Activated CD4-positive, CD25-positive, alpha-beta regulatory T cell treated with anti-CD3 and anti-CD28 coated beads, Interleukin-2, amount 50 U/mL, for 24 hours (primary cell): ENCODE measurements around the gene ZNF846.
"Not testable (repeated sequence)": the region's sequence is repeated elsewhere in the genome, so short reads cannot be mapped to it uniquely, and the experiment has no call there.

Experiments
- ATAC-seq, 2 donors: fragments of 150-1000 bp; cut with Tn5 transposase; one replicate each; pipeline ENCODE4 v1.10.0; 2021; ENCODE audit warnings: mild to moderate bottlenecking in 1 of 2, moderate library complexity in 1 of 2

Gene ZNF846

GRCh38 chr19:9768175-9769112 is at the start of gene ZNF846:
Gene ZNF846 (minus strand): TSS chr19:9768738. CDS start chr19:9764950, 3,788 bp downstream.
- peak; percentile 98 for ATAC-seq

GRCh38 chr19:9818175-9818733 is 49.7 kb upstream of the ZNF846 start:
- ATAC-seq: no peak

GRCh38 chr19:9811139-9811538 is 42.6 kb upstream of the ZNF846 start:
- no peak for ATAC-seq

- ATAC-seq: peak; percentile 24 to 32
Measured at GRCh38 chr19:9808855-9809824, 40.6 kb upstream of the ZNF846 start.

GRCh38 chr19:9806803-9807202 is 38.3 kb upstream of the ZNF846 start:
- ATAC-seq: no peak

- no peak for ATAC-seq
Measured at GRCh38 chr19:9801976-9802375, 33.4 kb upstream of the ZNF846 start.

- ATAC-seq: no peak
Measured at GRCh38 chr19:9799162-9799561, 30.6 kb upstream of the ZNF846 start.

GRCh38 chr19:9797871-9798270 is 29.3 kb upstream of the ZNF846 start:
- ATAC-seq: no peak

- ATAC-seq: peak; percentile 56 to 63
Measured at GRCh38 chr19:9796113-9796773, 27.7 kb upstream of the ZNF846 start.

- ATAC-seq: peak; percentile 5 to 22
Measured at GRCh38 chr19:9793071-9793591, 24.6 kb upstream of the ZNF846 start.

GRCh38 chr19:9792206-9793070 is 23.9 kb upstream of the ZNF846 start:
- peak; percentile 59 to 67 for ATAC-seq

GRCh38 chr19:9791552-9792205 is 23.1 kb upstream of the ZNF846 start:
- ATAC-seq: peak; percentile 56 to 63

- not testable (repeated sequence) for ATAC-seq
Measured at GRCh38 chr19:9791073-9791367, 22.5 kb upstream of the ZNF846 start.

GRCh38 chr19:9789579-9789978 is 21.0 kb upstream of the ZNF846 start:
- ATAC-seq: not testable (repeated sequence)

GRCh38 chr19:9789066-9789465 is 20.5 kb upstream of the ZNF846 start:
- no peak for ATAC-seq

- ATAC-seq: not testable (repeated sequence)
Measured at GRCh38 chr19:9788604-9789003, 20.1 kb upstream of the ZNF846 start.

- ATAC-seq: no peak
Measured at GRCh38 chr19:9786819-9787218, 18.3 kb upstream of the ZNF846 start.

GRCh38 chr19:9786342-9786741 is 17.8 kb upstream of the ZNF846 start:
- no peak for ATAC-seq

GRCh38 chr19:9785367-9786331 is 17.1 kb upstream of the ZNF846 start:
- ATAC-seq: peak; percentile 83

- not testable (repeated sequence) for ATAC-seq
Measured at GRCh38 chr19:9784163-9784496, 15.6 kb upstream of the ZNF846 start.
